Measurements from ENCODE around the gene ZNF770. TPM values are rescaled to one million over a fixed set of nuclear protein-coding genes. Genes with fewer than 3 reads are reported as not detected.

ZNF770 gene
- polyA plus RNA-seq, 2 of the 4 experiments (the other 2 are of a cell fraction), result 24.9 to 46.2 TPM

DNA sequence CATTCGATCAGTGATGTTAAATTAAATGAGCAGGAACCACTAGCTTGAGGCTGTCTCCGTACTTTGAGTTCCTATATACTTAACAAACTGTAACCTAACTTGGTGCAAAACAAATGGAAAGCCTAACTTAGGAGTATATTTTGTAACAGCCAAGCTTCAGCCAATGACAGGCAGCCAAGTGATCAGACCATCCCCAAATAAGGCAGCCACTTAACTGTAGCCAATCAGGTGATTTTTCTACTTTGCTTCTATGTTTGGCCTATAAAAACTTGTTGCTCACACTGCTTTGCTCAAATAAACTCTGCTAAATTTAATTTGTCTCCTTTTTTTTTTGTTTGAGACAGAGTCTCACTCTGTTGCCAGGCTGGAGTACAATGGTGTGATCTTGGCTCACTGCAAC lies 19.3 kb upstream of the ZNF770 start:
- no peak for TF ChIP-seq EP300 (IDR thresholded peaks at IDR 0.05)
- no peak for TF ChIP-seq NR3C1 (IDR thresholded peaks at IDR 0.05)
- FAIRE-seq, result no peak
- Histone ChIP-seq H3K4me2 (no peak overlapping the region), H3K9me3 (no peaks in the 10 kb centered on the region), H3K27ac (no peak overlapping the region), H3K4me1 (no peaks in the 10 kb centered on the region), H3K4me3 (no peak overlapping the region)
- ATAC-seq, result no peak
- ChIA-PET CTCF (interaction anchor here (1.1 to 1.7 kb wide), 2 partner anchors 10 to 11 kb away, joined by 3 to 4 read pairs; no protein-coding TSS in a partner anchor), POLR2A (no interaction called here)
- 60% methylated on average over 2 of the region's 2 CpGs for WGBS (ENCODE audit: missing lambda C conversion rate)
- no peak for DNase-seq (ENCODE audit: low read depth in 1 of 2, low spot score in 1 of 2)

DNA sequence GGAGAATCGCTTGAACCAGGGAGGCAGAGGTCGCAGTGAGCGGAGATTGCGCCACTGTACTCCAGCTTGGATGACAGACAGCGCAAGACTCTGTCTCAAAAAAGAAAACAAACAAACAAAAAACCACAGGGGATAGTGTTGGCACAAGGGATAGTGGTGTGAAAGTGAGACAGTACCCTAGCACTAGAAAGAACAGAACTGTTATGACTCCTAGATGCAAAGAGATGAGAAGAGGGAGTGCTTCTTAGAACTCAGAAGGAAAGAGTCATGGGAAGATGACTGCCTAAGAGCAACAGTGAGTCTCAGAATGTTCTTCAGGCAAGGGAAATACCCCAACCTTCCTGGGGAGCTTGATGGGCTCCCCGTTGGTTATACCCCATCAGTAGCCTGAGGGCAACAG lies 17.8 kb upstream of the ZNF770 start:
- POLR2A ChIA-PET, result no interaction called here
- ATAC-seq (no peak; a peak in 1 of 6 replicates), DNase-seq (ENCODE audit: low read depth in 1 of 2, low spot score in 1 of 2) (no peak), FAIRE-seq (no peak)
- Histone ChIP-seq H3K4me2 (no peak overlapping the region), H3K9me3 (no peaks in the 10 kb centered on the region), H3K4me1 (peaks cover under 1% of the 10 kb centered on the region; the same call in 1 of the 3 replicates), H3K27ac (no peak overlapping the region), H3K4me3 (no peak overlapping the region)
- CTCF ChIA-PET, result interaction anchor here (1.0 to 1.7 kb wide), 4 partner anchors 8 to 13 kb away, joined by 3 to 4 read pairs (median 4); no protein-coding TSS in a partner anchor
- WGBS (ENCODE audit: missing lambda C conversion rate), result 75% methylated on average over 6 of the region's 6 CpGs
- TF ChIP-seq FOSL2 (IDR thresholded peaks at IDR 0.05) (no peak), FOSL2 (CRISPR knock-in tag; IDR thresholded peaks at IDR 0.05) (no peak), JUN (IDR thresholded peaks at IDR 0.05) (no peak), CBX8 (IDR thresholded peaks at IDR 0.05) (no peak), TP53 (CRISPR knock-in tag; IDR thresholded peaks at IDR 0.05) (no peak), MYC (IDR thresholded peaks at IDR 0.05; ENCODE audit: borderline replicate concordance, low read length) (no peak), JUNB (IDR thresholded peaks at IDR 0.05) (no peak), POLR2A (IDR thresholded peaks at IDR 0.05; ENCODE audit: low read length) (no peak), PBX3 (IDR thresholded peaks at IDR 0.05) (no peak), HOXB13 (CRISPR knock-in tag; IDR thresholded peaks at IDR 0.05; ENCODE audit: low read depth) (no peak)
- TF ChIP-seq, protein P1, sequence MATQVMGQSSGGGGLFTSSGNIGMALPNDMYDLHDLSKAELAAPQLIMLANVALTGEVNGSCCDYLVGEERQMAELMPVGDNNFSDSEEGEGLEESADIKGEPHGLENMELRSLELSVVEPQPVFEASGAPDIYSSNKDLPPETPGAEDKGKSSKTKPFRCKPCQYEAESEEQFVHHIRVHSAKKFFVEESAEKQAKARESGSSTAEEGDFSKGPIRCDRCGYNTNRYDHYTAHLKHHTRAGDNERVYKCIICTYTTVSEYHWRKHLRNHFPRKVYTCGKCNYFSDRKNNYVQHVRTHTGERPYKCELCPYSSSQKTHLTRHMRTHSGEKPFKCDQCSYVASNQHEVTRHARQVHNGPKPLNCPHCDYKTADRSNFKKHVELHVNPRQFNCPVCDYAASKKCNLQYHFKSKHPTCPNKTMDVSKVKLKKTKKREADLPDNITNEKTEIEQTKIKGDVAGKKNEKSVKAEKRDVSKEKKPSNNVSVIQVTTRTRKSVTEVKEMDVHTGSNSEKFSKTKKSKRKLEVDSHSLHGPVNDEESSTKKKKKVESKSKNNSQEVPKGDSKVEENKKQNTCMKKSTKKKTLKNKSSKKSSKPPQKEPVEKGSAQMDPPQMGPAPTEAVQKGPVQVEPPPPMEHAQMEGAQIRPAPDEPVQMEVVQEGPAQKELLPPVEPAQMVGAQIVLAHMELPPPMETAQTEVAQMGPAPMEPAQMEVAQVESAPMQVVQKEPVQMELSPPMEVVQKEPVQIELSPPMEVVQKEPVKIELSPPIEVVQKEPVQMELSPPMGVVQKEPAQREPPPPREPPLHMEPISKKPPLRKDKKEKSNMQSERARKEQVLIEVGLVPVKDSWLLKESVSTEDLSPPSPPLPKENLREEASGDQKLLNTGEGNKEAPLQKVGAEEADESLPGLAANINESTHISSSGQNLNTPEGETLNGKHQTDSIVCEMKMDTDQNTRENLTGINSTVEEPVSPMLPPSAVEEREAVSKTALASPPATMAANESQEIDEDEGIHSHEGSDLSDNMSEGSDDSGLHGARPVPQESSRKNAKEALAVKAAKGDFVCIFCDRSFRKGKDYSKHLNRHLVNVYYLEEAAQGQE (IDR thresholded peaks at IDR 0.05), result no peak

GRCh38 chr15:35003928-35004327 lies 15.8 kb upstream of the ZNF770 start:
- CTCF ChIA-PET, result interaction anchor here (1.1 kb wide), 1 partner anchor 16 kb away, joined by 3 read pairs; the partner anchor contains the start of gene ZNF770
- ATAC-seq, result no peak
- Histone ChIP-seq H3K4me1 (peaks cover 9% of the 10 kb centered on the region), H3K27ac (no peak overlapping the region), H3K4me2 (no peak overlapping the region), H3K9me3 (no peaks in the 10 kb centered on the region), H3K4me3 (no peak overlapping the region)
- TF ChIP-seq HOXB13 (CRISPR knock-in tag; IDR thresholded peaks at IDR 0.05; ENCODE audit: low read depth), result no peak
- no peak for TF ChIP-seq TFCP2L1 (CRISPR knock-in tag; IDR thresholded peaks at IDR 0.05)
- TF ChIP-seq E2F6 (IDR thresholded peaks at IDR 0.05; ENCODE audit: borderline replicate concordance, low read depth), result no peak
- 75% methylated on average over 3 of the region's 3 CpGs for WGBS (ENCODE audit: missing lambda C conversion rate)
- DNase-seq (ENCODE audit: low read depth in 1 of 2, low spot score in 1 of 2), result no peak
- POLR2A ChIA-PET, result interaction anchor here (0.7 to 2.0 kb wide), 2 partner anchors 29 to 35 kb away, joined by 3 to 5 read pairs; partner anchors contain the start of gene AQR
- no peak for FAIRE-seq

DNA sequence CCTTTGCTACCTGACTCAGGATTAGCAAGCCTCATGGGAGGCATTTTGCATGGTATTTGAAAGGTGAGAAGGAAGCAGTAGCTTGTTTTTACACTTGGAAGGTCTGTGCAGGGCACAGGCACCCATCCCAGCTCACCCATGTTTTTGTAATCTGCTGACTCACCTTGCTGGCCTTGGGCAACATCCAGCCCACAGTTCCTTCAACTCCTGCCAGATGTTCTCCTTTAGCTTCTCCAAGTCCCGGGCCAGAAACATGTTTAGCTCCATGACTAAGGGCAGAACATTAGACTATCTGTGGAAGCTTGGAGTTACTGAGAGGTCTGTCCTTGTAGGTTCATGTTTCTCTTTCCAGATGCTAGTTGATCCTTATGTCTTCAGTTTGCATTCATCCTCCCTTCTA lies 12.4 kb upstream of the ZNF770 start:
- CTCF ChIA-PET, result interaction anchor here (0.9 to 1.8 kb wide), 5 partner anchors 9 to 43 kb away, joined by 3 to 8 read pairs (median 3); partner anchors contain the start of gene AQR
- POLR2A ChIA-PET, result interaction anchor here (1.4 to 3.8 kb wide), 2 partner anchors 12 to 31 kb away, joined by 3 to 26 read pairs; partner anchors contain the start of genes AQR and ZNF770
- 10% methylated on average over 1 of the region's 1 CpG for WGBS (ENCODE audit: missing lambda C conversion rate)
- Histone ChIP-seq H3K9me3 (no peaks in the 10 kb centered on the region), H3K4me3 (no peak overlapping the region), H3K4me1 (peaks cover 9% of the 10 kb centered on the region), H3K4me2 (peak overlapping the region; percentile 56), H3K27ac (peak overlapping the region; percentile 48 to 63)
- FAIRE-seq (peak; percentile 86), ATAC-seq (peak; percentile 81 to 87), DNase-seq (ENCODE audit: low read depth in 1 of 2, low spot score in 1 of 2) (peak; percentile 59 to 67)
- TF ChIP-seq CEBPB (IDR thresholded peaks at IDR 0.05) (peak; percentile 9 to 27; a peak in 1 of 4 replicates), TFCP2L1 (CRISPR knock-in tag; IDR thresholded peaks at IDR 0.05) (no peak), GATA3 (IDR thresholded peaks at IDR 0.05; ENCODE audit: borderline replicate concordance) (no peak), EHF (CRISPR knock-in tag; IDR thresholded peaks at IDR 0.05) (no peak), MAX (IDR thresholded peaks at IDR 0.05) (no peak), POLR2AphosphoS2 (conservative IDR thresholded peaks at IDR 0.05; ENCODE audit: low read length) (no peak), ESRRA (IDR thresholded peaks at IDR 0.05; ENCODE audit: borderline replicate concordance, low read length) (no peak), NPAS2 (CRISPR knock-in tag; IDR thresholded peaks at IDR 0.05; ENCODE audit: borderline replicate concordance) (no peak), EP300 (IDR thresholded peaks at IDR 0.05) (no peak), KDM5A (IDR thresholded peaks at IDR 0.05) (no peak), NFE2L2 (conservative IDR thresholded peaks at IDR 0.05; ENCODE audit: low read length) (peak; percentile 52; the same call in 1 of the 2 replicates), RAD21 (conservative IDR thresholded peaks at IDR 0.05 in 1 of 2, IDR thresholded peaks at IDR 0.05 in 1 of 2) (no peak), FOSL2 (IDR thresholded peaks at IDR 0.05) (no peak), FOSL2 (CRISPR knock-in tag; IDR thresholded peaks at IDR 0.05) (0 out of 2 replicates have a peak, but pooled peaks have one; percentile 8)
